HG03095 (cell line): ENCODE data around the gene PRKD3.
"Not testable (repeated sequence)": the region's sequence is repeated elsewhere in the genome, so short reads cannot be mapped to it uniquely, and the experiment has no call there.

Source experiments
- ATAC-seq: cut with Tn5 transposase; IDR thresholded peaks from one replicate; pipeline ENCODE4 v1.9.1; 2021; ENCODE audit warnings: moderate library complexity; ENCODE audit not compliant: unreplicated experiment

PRKD3 gene

DNA sequence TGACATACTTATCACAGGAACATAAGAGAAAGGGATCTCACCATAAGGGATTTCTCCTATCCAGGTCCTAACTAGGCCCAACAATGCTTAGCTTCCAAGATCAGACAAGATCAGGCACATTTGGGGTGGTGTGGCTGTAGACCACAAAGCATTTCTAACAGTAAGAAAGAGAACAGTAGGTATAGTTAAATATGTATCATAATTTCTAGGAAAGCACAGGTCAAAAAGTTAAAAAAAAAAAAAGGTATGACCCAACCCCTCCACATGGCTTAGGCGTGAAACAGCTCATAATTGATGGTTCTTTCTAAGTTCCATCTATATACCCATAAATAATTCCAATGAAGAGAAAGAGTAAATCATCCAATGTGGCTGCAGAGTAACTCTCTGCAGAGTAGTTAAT is 6.9 kb downstream of the PRKD3 start:
- no peak for ATAC-seq

DNA sequence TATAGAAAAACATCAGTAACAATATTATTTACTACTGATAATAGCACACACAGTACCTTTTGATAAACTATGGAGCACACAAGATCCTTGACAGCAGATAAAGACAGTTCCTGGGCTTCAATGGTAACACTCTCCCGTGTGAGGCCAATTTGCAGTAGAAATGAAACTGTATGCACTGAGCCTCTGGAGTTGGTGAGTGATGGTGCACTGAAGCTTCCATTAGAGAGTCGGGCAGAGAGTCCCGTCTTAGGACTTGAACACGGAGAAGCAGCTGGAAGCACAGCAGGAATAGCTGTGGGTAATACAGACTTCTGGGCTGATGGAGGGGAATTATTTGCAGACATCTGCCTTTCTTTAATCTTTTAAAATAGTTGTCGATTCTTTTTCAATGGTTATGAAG is 8.5 kb downstream of the PRKD3 start:
- no peak for ATAC-seq

DNA sequence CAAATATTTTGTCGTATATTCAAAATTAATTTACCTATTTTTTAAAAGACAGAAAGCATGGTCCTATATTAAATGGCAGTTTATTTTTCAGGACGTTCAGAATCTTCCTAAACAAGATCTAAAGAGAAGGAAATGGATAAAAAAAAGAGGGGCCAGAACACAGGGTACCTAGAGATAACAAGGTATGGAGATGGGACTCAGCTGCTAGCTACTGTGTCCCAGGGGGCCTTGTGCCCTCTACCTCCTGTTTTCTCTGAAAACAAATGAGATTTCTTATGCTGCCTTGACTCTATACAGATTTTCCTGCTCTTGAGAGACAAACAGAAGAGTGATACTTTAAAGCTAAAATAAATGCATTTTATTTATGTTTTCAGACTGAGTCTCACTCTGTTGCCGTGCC is 9.3 kb downstream of the PRKD3 start:
- no peak for ATAC-seq

DNA sequence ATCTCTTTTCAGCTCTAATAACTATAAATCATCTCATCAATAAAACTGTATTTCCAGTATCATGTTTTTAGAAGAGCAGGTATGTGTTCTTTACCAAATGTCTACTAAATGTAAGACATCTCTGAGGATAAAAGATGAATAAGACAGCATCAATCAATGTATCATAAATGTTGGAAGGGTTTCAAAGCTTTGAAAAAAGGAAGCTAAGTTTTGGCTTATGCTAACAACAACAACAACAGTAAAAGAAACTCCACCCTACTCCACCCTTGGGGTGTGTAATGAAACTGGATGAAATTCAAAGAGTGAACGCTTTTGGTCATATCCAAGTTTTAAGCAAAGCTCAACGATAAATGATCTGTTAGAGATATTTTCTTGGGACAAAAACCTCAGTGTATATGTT is 17.1 kb downstream of the PRKD3 start:
- ATAC-seq, result no peak

DNA sequence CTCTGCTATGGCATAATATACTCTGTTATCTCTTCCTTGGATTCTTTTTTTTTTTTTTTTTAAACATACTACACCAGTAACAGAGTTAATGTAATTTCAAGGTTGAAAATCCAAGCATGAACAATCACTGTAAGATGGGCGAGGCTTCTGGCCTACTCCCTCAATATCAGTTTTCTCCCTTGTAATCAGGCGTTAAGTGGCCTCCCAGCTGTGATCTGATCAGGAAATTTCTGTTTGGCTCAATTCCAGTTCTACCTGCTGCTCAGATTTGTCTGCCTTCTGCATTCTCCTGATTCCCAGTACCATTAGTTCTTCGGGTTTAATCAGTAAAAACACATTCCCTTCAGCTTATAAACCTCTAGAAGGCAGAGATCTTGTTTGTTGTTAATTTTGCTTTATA is 18.6 kb downstream of the PRKD3 start:
- ATAC-seq, result no peak

DNA sequence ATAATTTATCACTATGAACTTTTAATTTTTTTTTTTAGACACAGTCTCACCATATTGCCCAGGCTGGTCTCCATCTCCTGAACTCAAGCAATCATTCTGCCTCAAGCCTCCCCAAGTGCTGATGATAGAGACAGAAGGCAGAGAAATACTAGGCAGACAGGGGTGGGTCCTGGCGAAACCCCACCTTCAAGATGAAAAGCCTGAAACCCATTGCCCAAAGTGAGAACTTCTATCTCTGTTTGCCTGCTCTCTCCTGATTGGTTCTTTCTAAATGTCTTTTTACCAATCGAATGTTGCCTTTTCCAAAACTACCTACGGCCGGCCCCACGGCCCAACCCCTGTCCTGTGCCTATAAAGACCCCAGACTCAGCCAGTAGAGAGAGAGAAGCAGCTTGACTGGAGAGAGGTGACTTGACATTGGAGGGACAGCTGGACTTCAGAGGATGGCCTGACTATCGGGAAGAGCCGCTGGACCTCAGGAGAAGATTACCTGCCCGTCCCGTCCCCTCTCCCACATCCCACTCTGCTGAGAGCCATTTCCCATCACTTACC is 21.9 kb downstream of the PRKD3 start:
- no peak for ATAC-seq

DNA sequence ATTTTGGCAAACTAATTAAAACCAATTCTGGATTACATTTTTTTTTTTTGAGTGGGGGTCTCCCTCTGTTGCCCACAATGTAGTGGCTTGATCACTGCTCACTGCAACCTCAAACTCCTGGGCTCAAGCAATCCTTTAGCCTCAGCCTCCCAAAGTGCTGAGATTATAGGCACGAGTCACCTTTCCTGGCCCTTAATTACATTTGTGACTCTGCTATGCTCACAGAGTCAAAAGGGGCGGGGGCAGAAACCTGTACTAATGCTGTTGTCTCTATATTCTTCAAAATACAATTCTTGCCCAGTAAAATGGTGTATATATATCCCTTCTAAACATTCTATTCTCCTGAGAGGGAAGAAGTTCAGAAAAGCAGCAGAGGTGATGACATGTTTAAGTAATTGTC is 23.2 kb downstream of the PRKD3 start:
- no peak for ATAC-seq

DNA sequence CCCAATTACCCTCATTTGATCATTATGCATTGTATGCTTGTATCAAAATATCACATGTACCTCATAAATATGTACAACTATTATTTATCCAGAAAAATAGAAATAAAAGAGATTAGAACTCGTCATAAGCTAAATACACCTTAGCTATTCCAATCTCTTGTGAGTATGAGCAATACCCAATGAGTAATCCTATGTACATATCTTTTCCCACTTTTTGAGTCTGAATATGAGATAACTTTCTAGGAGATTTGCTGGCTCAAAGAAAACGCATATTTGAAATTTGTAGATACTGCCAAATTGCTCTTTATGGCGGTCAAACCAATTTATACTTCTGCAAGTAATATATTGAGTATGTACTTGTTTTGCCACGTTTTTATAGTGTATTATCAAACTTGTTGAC is 24.1 kb downstream of the PRKD3 start:
- no peak for ATAC-seq

DNA sequence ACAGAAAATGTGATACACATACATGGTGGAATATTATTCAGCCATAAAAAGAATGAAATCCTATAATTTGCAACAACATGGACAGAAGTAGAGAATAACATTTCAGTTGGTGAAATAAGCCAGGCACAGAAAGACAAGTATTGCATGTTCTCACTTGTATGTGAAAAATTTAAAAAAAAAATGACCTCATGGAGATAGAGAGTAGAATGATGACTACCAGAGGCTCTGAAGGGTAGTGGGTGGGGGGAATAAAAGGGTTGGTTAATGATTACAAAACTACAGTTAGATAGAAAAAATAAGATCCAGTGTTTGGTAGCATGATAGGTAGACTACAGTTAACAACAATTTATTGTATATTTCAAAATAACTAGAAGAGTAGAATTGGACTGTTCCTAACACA is 24.5 kb downstream of the PRKD3 start:
- ATAC-seq, result no peak

DNA sequence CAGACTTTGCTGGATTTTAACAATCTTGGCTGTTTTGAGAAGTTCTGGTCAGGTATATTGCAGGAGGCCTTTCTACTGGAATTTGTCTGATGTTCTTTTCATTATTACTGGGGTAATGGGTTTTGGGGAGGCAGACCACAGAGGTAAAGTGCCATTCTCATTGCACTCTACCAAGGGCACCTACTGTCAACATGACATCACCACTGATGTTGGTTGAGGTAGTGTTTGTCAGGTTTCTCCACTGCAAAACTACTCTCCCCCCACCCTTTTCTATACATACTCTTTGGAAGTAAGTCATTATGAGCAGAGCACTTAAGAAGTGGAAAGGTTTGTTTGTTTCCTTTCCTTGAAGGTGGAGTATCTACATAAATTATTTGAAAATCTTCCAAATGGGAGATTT is 27.0 kb downstream of the PRKD3 start:
- ATAC-seq, result no peak

DNA sequence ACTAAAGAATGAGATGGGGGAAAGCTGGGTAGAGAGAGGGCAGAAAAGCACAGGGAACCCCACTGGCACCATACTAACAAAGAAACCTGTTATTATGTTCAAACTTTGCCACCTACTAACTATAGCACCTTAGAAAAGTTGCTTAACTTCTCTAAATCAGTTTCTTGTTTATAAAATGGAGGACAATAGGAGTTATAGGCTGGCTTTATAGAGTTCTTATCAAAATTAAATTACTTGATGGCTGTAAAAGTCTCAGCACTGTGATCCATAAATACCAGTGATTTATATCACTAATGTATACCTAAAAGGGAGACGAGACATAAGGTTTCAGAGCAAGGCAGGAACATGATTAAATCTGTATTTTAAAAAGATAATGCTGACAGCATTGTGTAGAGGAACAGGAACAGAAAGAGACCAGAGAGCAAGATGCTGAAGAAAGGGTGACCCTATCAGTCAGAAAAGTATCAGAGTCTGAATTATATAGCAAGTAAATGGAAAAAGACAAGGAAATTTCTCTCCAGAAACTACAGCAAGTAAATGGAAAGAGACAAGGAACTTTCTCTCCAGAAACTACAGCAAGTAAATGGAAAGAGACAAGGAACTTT is 29.1 kb downstream of the PRKD3 start:
- no peak for ATAC-seq

DNA sequence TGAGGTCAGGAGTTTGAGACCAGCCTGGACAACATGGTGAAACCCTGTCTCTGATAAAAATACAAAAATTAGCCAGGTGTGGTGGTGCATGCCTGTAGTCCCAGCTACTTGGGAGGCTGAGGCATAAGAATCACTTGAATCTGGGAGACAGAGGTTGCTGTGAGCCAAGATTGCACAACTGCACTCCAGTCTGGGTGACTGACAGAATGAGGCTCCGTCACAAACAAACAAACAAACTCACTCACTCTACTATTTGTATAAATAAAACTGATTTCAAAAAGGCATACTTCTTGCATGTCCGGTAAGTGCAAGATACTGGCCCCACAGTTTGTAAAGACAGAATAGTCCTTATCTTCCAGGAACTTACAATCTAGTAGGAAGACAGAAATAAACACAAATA is 29.8 kb downstream of the PRKD3 start:
- ATAC-seq, result not testable (repeated sequence)

DNA sequence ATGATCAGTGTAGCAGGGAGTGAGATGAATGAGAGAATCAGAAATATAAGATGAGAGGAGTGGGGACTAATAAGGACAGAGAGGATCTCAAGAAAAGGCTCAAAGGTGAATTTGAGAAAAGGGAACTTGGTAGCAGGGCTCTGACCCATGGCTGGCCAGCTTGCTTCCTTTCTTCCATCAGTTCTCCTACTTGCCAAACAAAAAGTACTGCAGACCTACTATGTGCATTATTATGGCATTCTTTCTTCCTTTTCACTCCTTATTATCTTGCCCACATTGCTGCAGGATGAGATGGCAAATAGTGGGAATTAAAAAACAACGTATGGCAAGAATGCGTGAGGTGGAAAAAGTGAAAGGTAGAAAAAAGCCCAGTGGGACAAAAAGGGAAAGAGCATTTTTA is 33.0 kb downstream of the PRKD3 start:
- ATAC-seq, result no peak

DNA sequence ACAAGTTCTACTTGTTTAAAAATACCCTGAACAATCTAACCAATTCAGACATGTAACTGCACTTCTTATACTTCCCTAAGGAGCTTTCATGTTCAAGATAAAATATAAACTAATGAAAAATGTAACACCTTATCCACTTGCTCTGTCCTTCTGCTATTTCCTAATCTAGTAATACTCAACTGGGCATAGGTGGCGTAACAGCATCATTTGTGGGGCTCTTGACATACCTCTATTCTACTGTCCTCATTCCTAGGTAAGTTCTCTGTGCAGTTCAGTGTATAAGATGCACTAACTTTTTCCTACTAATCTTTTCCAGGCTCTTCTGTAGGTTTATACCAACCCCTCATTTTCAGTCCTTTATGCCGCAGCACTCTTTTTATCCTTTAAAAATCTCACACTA is 36.7 kb downstream of the PRKD3 start:
- no peak for ATAC-seq

DNA sequence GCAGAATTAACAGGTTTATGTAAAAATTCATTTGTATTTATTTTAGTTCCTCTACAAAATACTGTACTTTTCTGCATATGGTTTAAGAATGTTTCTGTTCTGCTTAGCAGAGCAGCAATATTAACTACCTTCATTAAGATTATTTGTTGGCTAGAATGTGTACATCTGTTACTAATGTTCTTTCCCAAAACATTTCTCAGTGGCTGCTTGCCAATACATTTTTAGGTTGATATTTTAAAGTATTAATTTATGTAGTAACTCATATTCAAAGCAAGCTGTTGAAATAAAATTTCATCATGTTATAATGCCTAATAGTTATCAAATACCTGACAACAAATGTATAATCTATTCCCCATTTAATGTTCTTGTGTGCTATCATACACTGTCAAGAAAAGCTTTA is 40.3 kb downstream of the PRKD3 start:
- ATAC-seq, result no peak

DNA sequence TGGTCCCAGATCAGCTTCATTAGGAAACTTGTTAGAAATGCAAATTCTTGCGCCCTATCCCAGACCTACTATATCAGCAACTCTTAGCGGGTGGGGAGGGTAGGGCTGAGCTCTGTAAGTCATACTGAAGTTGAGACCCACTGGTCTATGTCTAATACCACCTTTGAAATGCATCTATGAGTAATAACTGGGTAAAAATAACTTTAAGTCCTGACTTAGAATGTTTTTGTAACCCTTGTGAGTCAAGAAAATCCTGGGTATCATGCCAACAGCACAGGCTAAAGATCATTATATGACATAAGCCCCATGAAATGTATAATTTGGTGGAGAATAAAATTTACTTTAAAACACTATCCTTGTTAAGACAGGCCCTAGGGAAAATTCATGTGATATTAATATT is 41.4 kb downstream of the PRKD3 start:
- no peak for ATAC-seq

DNA sequence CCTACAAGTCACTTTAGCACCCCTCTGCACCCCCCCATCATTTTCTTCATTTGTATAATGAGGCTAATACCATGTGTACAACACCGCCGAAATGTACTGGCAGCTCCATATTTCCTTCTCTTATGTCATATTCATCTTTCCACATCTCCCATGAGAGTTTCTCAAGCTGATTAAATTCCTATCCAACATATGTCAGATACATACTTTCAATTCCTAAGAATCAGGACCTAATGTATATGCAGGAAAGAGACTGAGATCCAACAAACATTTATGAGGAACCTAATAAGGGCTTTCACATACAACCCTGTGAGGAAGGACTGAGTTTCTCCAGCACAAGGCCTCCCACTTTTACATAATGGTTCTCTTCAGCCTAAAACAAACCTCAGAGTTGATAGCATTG is 41.9 kb downstream of the PRKD3 start:
- no peak for ATAC-seq

DNA sequence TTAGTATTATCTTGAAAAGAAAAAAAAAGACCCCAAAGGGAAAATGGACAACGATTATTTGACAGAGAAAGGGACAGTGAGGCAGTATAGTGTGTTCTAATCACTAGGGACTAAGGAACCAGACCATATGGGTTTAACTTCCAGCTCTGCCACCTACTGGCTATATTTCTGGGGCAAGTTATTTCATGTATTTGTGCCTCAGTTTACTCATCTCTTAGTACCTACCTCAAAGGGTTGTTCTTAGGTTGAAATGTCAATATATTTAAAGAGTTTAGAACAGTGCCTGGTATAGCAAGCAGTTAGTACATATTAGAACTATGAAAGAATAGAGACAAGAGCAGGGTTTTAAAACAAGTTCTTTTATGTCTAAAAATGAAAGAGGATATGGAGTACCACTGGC is 42.7 kb downstream of the PRKD3 start:
- no peak for ATAC-seq

DNA sequence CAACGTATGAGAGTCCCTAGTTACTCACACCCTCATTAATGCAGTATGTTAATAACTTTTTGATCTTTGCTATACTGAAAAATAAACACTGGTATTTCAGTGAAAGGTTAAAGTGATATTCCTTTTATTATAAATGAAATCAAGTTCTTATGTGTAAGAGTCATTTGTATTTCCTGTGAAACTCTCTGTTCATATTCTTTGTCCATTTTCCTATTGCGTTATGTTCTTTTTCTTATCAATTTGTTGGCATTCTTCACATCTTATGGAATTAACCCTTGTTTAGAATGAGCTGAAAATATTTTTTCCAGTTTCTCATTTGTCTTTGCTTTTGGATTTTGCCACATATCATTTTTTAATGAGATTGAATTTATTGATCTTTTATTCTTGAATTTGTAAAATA is 48.3 kb downstream of the PRKD3 start:
- ATAC-seq, result no peak
